GM18505 (cell line): ENCODE results near the gene IFI35.
"Not testable (repeated sequence)": the region's sequence is repeated elsewhere in the genome, so short reads cannot be mapped to it uniquely, and the experiment has no call there.

ENCODE experiments used
- ATAC-seq: cut with Tn5 transposase; IDR thresholded peaks from one replicate; pipeline ENCODE4 v1.9.1; 2021; ENCODE audit not compliant: unreplicated experiment
- POLR2A ChIP-seq: IDR thresholded peaks from 4 replicates; pipeline ENCODE4 v1.6.1; 2011; ENCODE audit warnings: borderline replicate concordance; ENCODE audit not compliant: insufficient read depth, insufficient read length; ENCODE audit errors: extremely low read depth

Gene IFI35

GRCh38 chr17:42985225-42985624 is 21.4 kb upstream of the IFI35 start:
- TF ChIP-seq POLR2A, result no peak
- ATAC-seq, result no peak

GRCh38 chr17:42989141-42989540 is 17.4 kb upstream of the IFI35 start:
- TF ChIP-seq POLR2A, result no peak
- ATAC-seq, result no peak

GRCh38 chr17:42989726-42990652 is 16.6 kb upstream of the IFI35 start:
- no peak for TF ChIP-seq POLR2A
- ATAC-seq, result no peak

- TF ChIP-seq POLR2A, result no peak
These were observed 15.1 kb upstream of the IFI35 start for GRCh38 chr17:42991471-42991870.

GRCh38 chr17:42992872-42993271 is 13.7 kb upstream of the IFI35 start:
- ATAC-seq, result no peak
- TF ChIP-seq POLR2A, result no peak

More at GRCh38 chr17:42991471-42991870, 15.1 kb upstream of the IFI35 start:
- ATAC-seq, result no peak

- ATAC-seq, result not testable (repeated sequence)
These were observed 12.7 kb upstream of the IFI35 start for GRCh38 chr17:42993913-42994312.

- TF ChIP-seq POLR2A, result no peak
- ATAC-seq, result no peak
These were observed 9.1 kb upstream of the IFI35 start for GRCh38 chr17:42997390-42997983.

- TF ChIP-seq POLR2A, result peak; percentile 97
- ATAC-seq, result peak; percentile 90
These were observed 8.3 kb upstream of the IFI35 start, which contains the start of gene RPL27 for GRCh38 chr17:42997984-42998938. RPL27 (plus strand) TSS chr17:42998419; CDS start chr17:42998751, 332 bp downstream.

- ATAC-seq, result no peak
- TF ChIP-seq POLR2A, result no peak
These were observed 7.5 kb upstream of the IFI35 start for GRCh38 chr17:42999003-42999525.

- ATAC-seq, result not testable (repeated sequence)
These were observed 5.7 kb upstream of the IFI35 start for GRCh38 chr17:43000894-43001293.

- ATAC-seq, result no peak
- no peak for TF ChIP-seq POLR2A
These were observed 2.9 kb upstream of the IFI35 start for GRCh38 chr17:43003542-43004172.

- no peak for ATAC-seq
- TF ChIP-seq POLR2A, result no peak
These were observed 4.2 kb downstream of the IFI35 start for GRCh38 chr17:43010667-43011308.
